Esophagus squamous epithelium (tissue), 5 donors: ENCODE results near the gene OR56A3. TPM values are rescaled to one million over a fixed set of nuclear protein-coding genes. Genes with fewer than 3 reads are reported as not detected.

Source experiments
- DNase-seq: peaks from one replicate; lab custom pipeline; 2025; lab: John Stamatoyannopoulos, UW
- H3K27ac ChIP-seq, 4 donors: fragments of 200-600 bp; sonication (generic); one replicate each; pipeline ENCODE4 v1.5.1; 2016 to 2019; ENCODE audit warnings: mild to moderate bottlenecking in 1 of 4
- H3K27me3 ChIP-seq, 4 donors: fragments of 200-600 bp; sonication (generic); 1 replicate in 3 of 4; 2 replicates in 1 of 4; pipeline versions ENCODE4 v1.5.1 to v1.6.0; 2017 to 2021; ENCODE audit warnings: antibody characterized with exemption in 1 of 4
- H3K36me3 ChIP-seq, 3 donors: fragments of 200-600 bp; sonication (generic); one replicate each; pipeline ENCODE4 v1.5.1; 2016 to 2019
- H3K4me1 ChIP-seq, 3 donors: fragments of 200-600 bp; sonication (generic); one replicate each; pipeline ENCODE4 v1.5.1; 2017 to 2019
- H3K4me3 ChIP-seq, 4 donors: fragments of 200-600 bp; sonication (generic); 1 replicate in 3 of 4; 2 replicates in 1 of 4; pipeline ENCODE4 v1.5.1; 2016 to 2019; ENCODE audit warnings: mild to moderate bottlenecking in 2 of 4, moderate library complexity in 1 of 4
- H3K9me3 ChIP-seq, 3 donors: fragments of 200-600 bp; sonication (generic); one replicate each; pipeline ENCODE4 v1.5.1; 2016 to 2019
- CTCF ChIP-seq, 6 experiments: fragments of 450-650 bp in 4 of 6; fragments of 200-600 bp in 2 of 6; sonication (generic) in 2 of 6; IDR thresholded peaks; one replicate each; pipeline ENCODE4 v1.5.1; 2016 to 2019; ENCODE audit warnings: antibody characterized with exemption in 6 of 6, mild to moderate bottlenecking in 4 of 6, moderate library complexity in 4 of 6
- POLR2A ChIP-seq, 4 donors: fragments of 450-650 bp; IDR thresholded peaks; one replicate each; pipeline ENCODE4 v1.6.1; 2017; ENCODE audit warnings: antibody characterized with exemption in 4 of 4, mild to moderate bottlenecking in 4 of 4, moderate library complexity in 3 of 4
- WGBS, 2 donors: methylation state at CpG; one replicate each; pipeline ENCODE4 v1.1.5; 2018; 5-methylcytosine and 5-hydroxymethylcytosine counted together
- intact Hi-C: fragments of 100-400 bp; cut with DNase I; formaldehyde crosslinking; loops from one replicate; pipeline ENCODE4 v1.15.0; 2022
- total RNA-seq, 4 donors: library from RNA; depleted of rRNA; stranded (reverse); fragments of >200 nt; gene quantifications; one replicate each; pipeline ENCODE4 v1.1.0, GENCODE V29; 2016
- donor health status: DM: yes; HTN: yes; CAD: no.

Gene OR56A3
- total RNA-seq, 4 donors from 2014 or later, result not detected

GRCh38 chr11:5923427-5923776 is 18.6 kb upstream of the OR56A3 start:
- Histone ChIP-seq H3K4me1 (no peaks in the 10 kb centered on the region), H3K4me3 (no peak overlapping the region), H3K27ac (no peak overlapping the region), H3K27me3 (no peaks in the 10 kb centered on the region), H3K36me3 (no peaks in the 10 kb centered on the region), H3K9me3 (no peaks in the 10 kb centered on the region)
- no peak for TF ChIP-seq CTCF (IDR thresholded peaks at IDR 0.05)
- TF ChIP-seq POLR2A (IDR thresholded peaks at IDR 0.05), result no peak
- no peak for DNase-seq
- intact Hi-C loops, result no loop called here

GRCh38 chr11:5923794-5924193 is 18.3 kb upstream of the OR56A3 start:
- Histone ChIP-seq H3K9me3 (no peaks in the 10 kb centered on the region), H3K4me3 (no peak overlapping the region), H3K27ac (no peak overlapping the region), H3K4me1 (no peaks in the 10 kb centered on the region), H3K36me3 (no peaks in the 10 kb centered on the region), H3K27me3 (no peaks in the 10 kb centered on the region)
- intact Hi-C loops, result no loop called here
- TF ChIP-seq CTCF (IDR thresholded peaks at IDR 0.05) (no peak), POLR2A (IDR thresholded peaks at IDR 0.05) (no peak)
- DNase-seq, result no peak

- H3K27ac ChIP-seq, result no peak overlapping the region
- no peak overlapping the region for H3K4me3 ChIP-seq
- no peaks in the 10 kb centered on the region for H3K27me3 ChIP-seq
- no peaks in the 10 kb centered on the region for H3K36me3 ChIP-seq
- 90 to 91% methylated on average over 17 of the region's 17 CpGs for WGBS, 2 donors
- DNase-seq, result no peak
- no peak for TF ChIP-seq POLR2A (IDR thresholded peaks at IDR 0.05)
- TF ChIP-seq CTCF (IDR thresholded peaks at IDR 0.05), result no peak
- H3K4me1 ChIP-seq, result no peaks in the 10 kb centered on the region
- peaks cover 0 to 10% (median 0%) of the 10 kb centered on the region in 3 donors for H3K9me3 ChIP-seq
- intact Hi-C loops, result no loop called here
Measured at GRCh38 chr11:5928271-5928670, 13.8 kb upstream of the OR56A3 start.

GRCh38 chr11:5928811-5929210 is 13.2 kb upstream of the OR56A3 start:
- TF ChIP-seq POLR2A (IDR thresholded peaks at IDR 0.05), result no peak
- TF ChIP-seq CTCF (IDR thresholded peaks at IDR 0.05), result no peak
- WGBS, 2 donors, result 67 to 94% methylated on average over 7 of the region's 15 CpGs
- no peak overlapping the region for H3K27ac ChIP-seq
- no peak overlapping the region for H3K4me3 ChIP-seq
- no peak for DNase-seq
- H3K4me1 ChIP-seq, result no peaks in the 10 kb centered on the region
- H3K36me3 ChIP-seq, result no peaks in the 10 kb centered on the region
- H3K27me3 ChIP-seq, result no peaks in the 10 kb centered on the region
- intact Hi-C loops, result no loop called here
- peaks cover 0 to 10% (median 0%) of the 10 kb centered on the region in 3 donors for H3K9me3 ChIP-seq

- H3K27ac ChIP-seq, result no peak overlapping the region
- 85 to 92% methylated on average over 27 to 31 of the region's 31 CpGs for WGBS, 2 donors
- no peaks in the 10 kb centered on the region for H3K4me1 ChIP-seq
- H3K9me3 ChIP-seq, result peaks cover 0 to 10% (median 0%) of the 10 kb centered on the region in 3 donors
- TF ChIP-seq POLR2A (IDR thresholded peaks at IDR 0.05) (no peak), CTCF (IDR thresholded peaks at IDR 0.05) (no peak)
- no peaks in the 10 kb centered on the region for H3K36me3 ChIP-seq
- intact Hi-C loops, result no loop called here
- no peaks in the 10 kb centered on the region for H3K27me3 ChIP-seq
- DNase-seq, result no peak
- no peak overlapping the region for H3K4me3 ChIP-seq
Measured at GRCh38 chr11:5929571-5930368, 12.3 kb upstream of the OR56A3 start.
